ENCODE measurements around the gene LRRC31.

The LRRC31 gene

GRCh38 chr3:169907944-169908343 lies 38.2 kb upstream of the LRRC31 start:
- TF ChIP-seq FOXP2 (optimal IDR thresholded peaks at IDR 0.05; ENCODE audit: borderline replicate concordance, extremely low read depth, extremely low read length, insufficient read depth) (no peak), SIN3A (IDR thresholded peaks at IDR 0.05; ENCODE audit: borderline replicate concordance, insufficient read depth, low read length) (no peak), TAF1 (IDR thresholded peaks at IDR 0.05; ENCODE audit: borderline replicate concordance, insufficient read depth, low read length) (no peak), REST (IDR thresholded peaks at IDR 0.05; ENCODE audit: insufficient read depth in 1 of 2, low read depth in 2 of 2, low read length in 2 of 2) (no peak), POLR2AphosphoS5 (IDR thresholded peaks at IDR 0.05; ENCODE audit: low read depth, low read length) (no peak)

GRCh38 chr3:169907476-169907875 lies 37.7 kb upstream of the LRRC31 start:
- TF ChIP-seq TAF1 (IDR thresholded peaks at IDR 0.05; ENCODE audit: borderline replicate concordance, insufficient read depth, low read length) (no peak), POLR2AphosphoS5 (IDR thresholded peaks at IDR 0.05; ENCODE audit: low read depth, low read length) (no peak), REST (IDR thresholded peaks at IDR 0.05; ENCODE audit: insufficient read depth in 1 of 2, low read depth in 2 of 2, low read length in 2 of 2) (no peak), SIN3A (IDR thresholded peaks at IDR 0.05; ENCODE audit: borderline replicate concordance, insufficient read depth, low read length) (no peak), FOXP2 (optimal IDR thresholded peaks at IDR 0.05; ENCODE audit: borderline replicate concordance, extremely low read depth, extremely low read length, insufficient read depth) (no peak)

GRCh38 chr3:169905404-169905803 lies 35.7 kb upstream of the LRRC31 start:
- TF ChIP-seq REST (IDR thresholded peaks at IDR 0.05; ENCODE audit: insufficient read depth in 1 of 2, low read depth in 2 of 2, low read length in 2 of 2): no peak
- no peak for TF ChIP-seq FOXP2 (optimal IDR thresholded peaks at IDR 0.05; ENCODE audit: borderline replicate concordance, extremely low read depth, extremely low read length, insufficient read depth)
- no peak for TF ChIP-seq POLR2AphosphoS5 (IDR thresholded peaks at IDR 0.05; ENCODE audit: low read depth, low read length)
- no peak for TF ChIP-seq SIN3A (IDR thresholded peaks at IDR 0.05; ENCODE audit: borderline replicate concordance, insufficient read depth, low read length)
- no peak for TF ChIP-seq TAF1 (IDR thresholded peaks at IDR 0.05; ENCODE audit: borderline replicate concordance, insufficient read depth, low read length)

- TF ChIP-seq TAF1 (IDR thresholded peaks at IDR 0.05; ENCODE audit: borderline replicate concordance, insufficient read depth, low read length) (no peak), FOXP2 (optimal IDR thresholded peaks at IDR 0.05; ENCODE audit: borderline replicate concordance, extremely low read depth, extremely low read length, insufficient read depth) (no peak), REST (IDR thresholded peaks at IDR 0.05; ENCODE audit: insufficient read depth in 1 of 2, low read depth in 2 of 2, low read length in 2 of 2) (no peak), SIN3A (IDR thresholded peaks at IDR 0.05; ENCODE audit: borderline replicate concordance, insufficient read depth, low read length) (no peak), POLR2AphosphoS5 (IDR thresholded peaks at IDR 0.05; ENCODE audit: low read depth, low read length) (no peak)
Observed at GRCh38 chr3:169901453-169901852, 31.7 kb upstream of the LRRC31 start.

- TF ChIP-seq REST (IDR thresholded peaks at IDR 0.05; ENCODE audit: insufficient read depth in 1 of 2, low read depth in 2 of 2, low read length in 2 of 2) (no peak), SIN3A (IDR thresholded peaks at IDR 0.05; ENCODE audit: borderline replicate concordance, insufficient read depth, low read length) (no peak), FOXP2 (optimal IDR thresholded peaks at IDR 0.05; ENCODE audit: borderline replicate concordance, extremely low read depth, extremely low read length, insufficient read depth) (no peak), POLR2AphosphoS5 (IDR thresholded peaks at IDR 0.05; ENCODE audit: low read depth, low read length) (no peak), TAF1 (IDR thresholded peaks at IDR 0.05; ENCODE audit: borderline replicate concordance, insufficient read depth, low read length) (no peak)
Observed at GRCh38 chr3:169897284-169897683, 27.5 kb upstream of the LRRC31 start.

Measured in PFSK-1 (cell line).